ENCODE data around the gene GPR55.
A peak's percentile ranks its signal among the peaks of the same experiment; 100 is the strongest.

The GPR55 gene

DNA sequence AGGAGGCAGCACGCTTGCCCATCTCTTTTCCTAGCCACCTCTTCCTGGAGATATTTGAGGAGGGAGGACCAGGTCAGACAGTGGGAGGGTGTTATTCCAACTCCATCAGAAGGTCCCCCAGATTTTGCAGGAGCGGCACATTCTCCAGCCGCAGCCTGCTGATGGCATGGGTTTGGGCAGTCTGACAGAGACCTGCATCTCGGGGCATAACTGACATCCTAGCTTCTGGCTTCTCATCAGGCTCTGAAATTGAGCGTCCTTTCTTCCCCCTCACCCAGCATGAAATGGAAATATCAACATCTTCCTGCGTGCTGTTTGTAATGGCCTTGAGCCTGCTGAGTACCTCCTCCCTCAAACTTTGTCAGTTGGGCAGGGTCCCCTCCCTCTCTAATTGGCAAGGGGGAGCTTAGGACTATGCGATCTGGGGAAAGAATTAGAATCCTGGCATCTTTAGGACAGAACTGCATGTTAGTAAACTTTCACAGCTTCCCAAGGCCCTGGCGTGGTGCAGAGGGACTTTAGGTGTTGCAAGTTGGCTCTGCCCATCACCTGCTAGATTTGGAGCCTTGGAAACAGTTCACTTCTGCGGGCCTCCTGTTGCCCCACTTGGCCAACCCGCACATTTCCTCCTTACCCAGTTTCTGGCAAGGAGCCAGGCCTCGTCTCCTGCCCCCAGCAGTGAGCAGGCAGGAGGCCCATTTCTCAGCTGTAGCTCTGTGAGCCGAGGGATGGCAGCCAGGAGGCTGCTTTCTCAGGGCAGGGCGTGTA lies 58.1 kb downstream of the GPR55 start:
- no peak for DNase-seq (ENCODE audit: low read depth in 3 of 3)

DNA sequence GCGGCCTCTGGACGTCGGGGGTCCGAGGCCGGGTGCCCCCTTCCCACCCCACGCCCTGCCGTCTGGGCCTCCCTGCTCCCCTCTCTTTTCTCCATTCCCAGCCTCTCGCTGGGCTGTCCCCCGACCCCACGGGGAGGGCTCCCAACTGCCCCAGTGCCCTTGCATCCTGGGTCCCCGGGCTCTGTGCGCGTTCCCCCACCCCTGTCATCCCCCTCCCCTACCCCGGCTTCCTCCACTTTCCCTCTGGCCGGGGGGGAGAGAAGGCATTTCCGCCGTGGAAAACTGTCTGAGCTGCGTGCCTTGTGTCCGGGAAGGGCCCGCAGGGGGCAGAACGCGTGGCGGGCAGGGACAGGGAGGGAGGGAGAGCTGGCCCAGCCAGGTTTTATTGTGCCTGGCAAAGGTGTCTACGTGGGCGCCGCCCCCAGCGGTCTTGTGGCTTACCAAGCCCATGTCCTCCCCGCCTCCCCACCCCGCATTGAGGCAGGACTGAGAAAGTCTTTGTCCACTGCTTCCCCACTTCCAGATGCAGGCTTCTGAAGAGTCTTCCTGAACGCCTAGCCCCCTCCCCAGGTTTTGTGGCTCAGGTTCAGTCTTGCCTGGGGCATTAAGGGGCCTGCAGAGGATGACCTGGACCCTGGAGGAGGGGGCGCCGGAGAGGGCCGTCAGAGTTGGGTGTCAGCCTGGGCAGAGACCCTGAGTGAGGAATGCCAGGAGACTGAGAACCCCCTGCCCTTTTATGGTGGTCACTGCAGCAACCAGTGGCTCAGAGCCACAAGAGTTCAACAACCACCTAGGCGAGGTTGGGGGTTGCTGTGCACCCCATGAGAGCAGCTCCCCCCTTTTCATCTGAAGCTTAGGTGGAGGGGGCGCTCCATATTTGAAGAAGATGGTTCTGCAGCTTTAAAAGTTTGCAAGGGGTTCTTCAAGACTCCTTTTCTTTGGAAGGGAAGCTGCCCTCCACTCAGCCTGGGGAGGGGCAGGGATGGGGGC lies 59.0 kb downstream of the GPR55 start:
- no peak for DNase-seq (ENCODE audit: low read depth in 3 of 3)

DNA sequence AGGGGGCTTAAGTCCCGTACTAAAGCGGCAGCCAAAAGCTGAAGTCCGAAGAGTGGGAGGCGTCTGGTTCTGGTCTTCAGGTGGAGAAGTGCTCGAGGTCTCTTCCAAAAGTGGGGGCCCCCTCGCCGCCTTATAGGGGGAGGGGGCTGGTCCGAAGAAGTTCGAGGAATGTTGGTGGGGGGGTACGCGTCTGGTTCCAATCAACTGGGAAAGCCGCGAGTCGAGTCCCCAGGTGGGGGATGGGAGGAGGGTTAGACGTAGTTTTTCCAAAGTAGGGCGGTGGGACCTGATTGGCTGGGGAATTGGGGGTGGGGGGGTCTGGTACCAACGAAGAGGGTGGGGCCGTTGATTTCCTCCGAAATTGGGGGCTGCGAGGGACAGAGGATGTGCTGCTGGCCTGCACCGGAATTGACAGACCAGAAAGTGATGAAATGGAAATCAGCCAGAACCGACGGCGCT lies 59.7 kb downstream of the GPR55 start:
- no peak for DNase-seq (ENCODE audit: low read depth in 3 of 3)

DNA sequence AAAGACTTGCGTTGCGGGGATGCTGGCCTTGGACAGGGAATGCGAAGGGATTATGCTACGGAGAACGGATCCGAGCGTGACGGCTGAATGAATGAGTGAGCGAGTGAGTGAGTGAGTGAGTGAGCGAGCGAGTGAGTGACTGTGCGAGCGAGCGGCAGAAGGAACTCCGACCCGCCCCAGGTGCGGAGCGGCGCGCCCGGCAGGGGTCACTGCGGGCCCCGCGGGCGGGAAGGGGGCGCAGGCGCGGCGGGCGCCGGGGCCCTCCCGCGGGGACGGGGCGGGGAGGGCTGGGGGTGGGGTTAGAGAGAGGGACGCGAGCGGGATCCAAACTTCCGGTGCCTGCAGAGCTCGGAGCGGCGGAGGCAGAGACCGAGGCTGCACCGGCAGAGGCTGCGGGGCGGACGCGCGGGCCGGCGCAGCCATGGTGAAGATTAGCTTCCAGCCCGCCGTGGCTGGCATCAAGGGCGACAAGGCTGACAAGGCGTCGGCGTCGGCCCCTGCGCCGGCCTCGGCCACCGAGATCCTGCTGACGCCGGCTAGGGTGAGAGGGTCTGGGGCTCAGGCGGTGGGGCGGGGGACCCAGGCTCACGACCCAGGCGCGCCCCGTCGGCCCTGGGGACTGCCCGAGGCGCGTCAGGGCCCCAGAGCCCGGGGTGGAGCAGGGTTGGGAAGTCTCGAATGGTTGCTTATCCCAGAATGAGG lies 60.3 kb downstream of the GPR55 start, which contains the start of gene ITM2C:
ITM2C (plus strand) TSS at position 338 of the 702 bp plus-strand sequence; CDS start at position 422, 84 bp downstream.
- DNase-seq (ENCODE audit: low read depth in 3 of 3) = peak; percentile 26 to 67 (median 64)

DNA sequence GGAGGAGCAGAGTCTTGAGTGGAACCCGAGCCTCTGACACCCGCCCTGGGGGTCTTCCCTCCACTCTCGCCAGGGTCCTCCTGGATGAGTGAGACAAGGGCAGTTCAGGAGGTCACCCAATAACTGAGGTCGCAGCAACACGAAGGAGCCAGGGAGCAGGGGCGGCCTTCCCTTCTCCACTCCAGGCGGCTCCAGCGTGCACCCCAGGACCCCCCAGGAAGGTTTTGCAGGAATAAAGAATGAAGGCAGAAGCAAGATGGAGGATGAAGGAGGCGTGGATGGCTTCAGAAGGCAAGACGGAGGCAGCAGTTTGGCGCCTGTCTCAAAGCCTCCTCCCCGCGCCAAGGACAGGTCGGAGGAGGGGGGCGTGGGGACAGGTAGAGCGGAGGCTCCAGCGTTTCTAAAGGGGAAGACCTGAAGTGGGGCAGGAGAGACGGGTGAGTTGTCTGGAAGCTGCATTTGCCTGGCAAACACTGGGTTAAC lies 60.9 kb downstream of the GPR55 start:
- DNase-seq (ENCODE audit: low read depth in 3 of 3) = no peak

DNA sequence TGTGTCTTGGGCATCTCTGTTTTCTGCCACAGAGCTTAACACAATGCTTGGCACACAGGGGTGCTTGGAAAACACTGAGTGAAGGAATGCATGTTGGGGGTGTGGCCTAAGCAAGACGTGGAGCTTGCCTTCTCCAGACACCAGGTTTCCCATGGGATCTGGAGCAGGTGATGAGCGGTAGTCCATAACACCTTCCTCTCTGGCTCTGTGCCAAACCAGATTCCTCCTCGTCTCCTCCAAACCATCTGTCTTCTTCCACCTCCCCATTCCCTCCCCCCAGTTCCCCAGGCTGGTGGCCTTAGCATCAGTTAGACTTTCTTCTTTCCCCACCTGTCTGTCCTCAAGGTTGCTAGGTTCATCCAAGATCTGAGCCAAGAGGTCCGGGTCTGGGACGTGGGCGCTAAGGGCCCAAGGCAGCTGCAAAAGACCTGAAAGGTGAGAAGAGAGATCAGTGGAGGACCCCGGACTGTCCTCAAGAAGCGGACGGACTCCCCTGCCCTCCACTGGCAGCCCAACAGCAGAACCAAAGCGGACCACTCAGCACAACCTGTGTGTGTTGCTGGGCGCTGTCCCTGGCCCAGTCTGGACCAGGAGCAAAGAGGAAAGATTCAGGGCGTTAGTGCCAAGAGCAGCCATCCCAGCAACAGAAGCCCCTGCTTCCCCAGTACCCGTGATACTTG lies 61.5 kb downstream of the GPR55 start:
- no peak for DNase-seq (ENCODE audit: low read depth in 3 of 3)

DNA sequence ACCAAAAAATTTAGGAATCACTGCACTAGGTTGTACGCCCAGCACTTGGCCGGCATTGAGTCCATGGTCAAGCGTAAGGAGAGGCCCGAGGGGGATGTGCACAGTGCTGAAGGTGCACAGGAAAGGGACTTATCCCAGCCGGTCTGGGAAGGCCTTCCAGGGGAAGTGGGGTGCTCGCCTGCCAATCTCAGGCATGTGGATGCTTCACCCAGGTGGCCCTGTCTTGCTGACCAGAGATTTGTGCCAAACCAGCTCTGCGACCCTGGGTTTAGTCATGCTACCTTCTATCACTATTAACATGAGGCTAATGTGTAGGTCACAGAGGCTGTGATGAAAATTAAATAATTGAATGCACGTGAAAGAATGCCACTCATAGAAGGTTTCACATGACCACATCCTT lies 62.0 kb downstream of the GPR55 start:
- DNase-seq (ENCODE audit: low read depth in 3 of 3) = no peak

DNA sequence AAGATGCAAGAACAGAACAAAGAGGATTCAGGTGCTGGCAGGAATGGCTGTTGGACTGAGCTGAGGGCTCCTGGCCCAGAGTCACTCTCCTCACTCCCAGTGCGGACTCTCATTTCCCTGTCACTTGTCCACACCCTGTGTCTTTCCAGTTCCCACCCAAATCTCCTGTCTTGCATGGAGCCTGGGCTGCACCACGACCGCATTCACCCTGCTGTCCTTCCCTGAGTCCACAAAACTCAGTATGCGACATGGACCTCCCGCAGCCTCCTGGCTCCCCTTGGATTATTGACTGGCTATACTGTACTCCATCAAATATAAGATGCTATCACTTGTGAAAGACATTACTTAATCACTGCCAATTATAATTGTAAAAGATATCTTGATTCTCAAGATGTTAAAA lies 62.8 kb downstream of the GPR55 start:
- DNase-seq (ENCODE audit: low read depth in 3 of 3) = no peak

DNA sequence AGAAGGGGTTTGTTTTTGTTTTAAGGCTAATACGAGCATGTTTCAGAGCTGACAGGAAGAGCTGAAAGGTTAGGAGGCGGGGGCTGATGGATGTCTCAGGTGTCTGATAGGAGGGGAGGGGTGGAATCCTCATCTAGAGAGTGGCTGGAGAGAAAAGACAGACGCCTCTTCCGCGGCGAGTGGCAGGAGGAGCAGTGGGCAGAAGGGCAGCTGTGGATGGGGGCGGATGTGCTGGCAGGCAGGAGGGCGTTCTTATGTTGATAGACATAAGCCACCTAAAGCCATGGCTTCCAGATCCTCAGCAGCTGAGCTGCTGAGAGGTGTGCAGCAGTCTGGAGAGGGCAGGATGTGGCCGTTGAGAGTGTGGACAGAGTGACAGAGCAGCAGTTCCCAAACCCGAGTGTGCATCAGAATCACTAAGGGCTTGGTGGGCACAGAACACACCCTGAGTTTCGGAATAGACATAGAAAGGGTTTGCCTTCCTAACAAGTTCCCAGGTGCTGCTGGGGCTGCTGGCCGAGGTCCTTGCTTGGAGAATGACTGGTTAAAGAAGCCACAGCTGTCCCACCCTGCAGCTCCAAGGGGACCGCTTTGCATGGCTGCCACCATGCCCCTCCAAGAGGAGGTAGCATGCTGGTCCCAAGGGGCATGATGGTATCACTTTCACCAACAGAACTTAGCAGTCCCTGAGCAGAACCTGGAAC lies 63.3 kb downstream of the GPR55 start:
- no peak for DNase-seq (ENCODE audit: low read depth in 3 of 3)

Measured in stimulated activated CD4-positive, alpha-beta T cell treated with anti-CD3 and anti-CD28 coated beads, TNF-alpha, amount 100 ng/mL, for 48 hours (primary cell).